ENCODE results near the gene ANO4. TPM values are rescaled to one million over a fixed set of nuclear protein-coding genes. Genes with fewer than 3 reads are reported as not detected.

Gene ANO4
- total and polyA plus RNA-seq, 2 of the 8 experiments (the other 6 are each of a cell fraction or from before 2014, with no cell fraction given), result 1.1 to 3.4 TPM

- TF ChIP-seq POLR2A (IDR thresholded peaks at IDR 0.05; ENCODE audit: control extremely low read depth in 1 of 2, low read depth in 2 of 2, low read length in 2 of 2) (no peak), TCF12 (IDR thresholded peaks at IDR 0.05; ENCODE audit: low read depth, low read length) (no peak), SIN3A (conservative IDR thresholded peaks at IDR 0.05 in 1 of 2, IDR thresholded peaks at IDR 0.05 in 1 of 2; ENCODE audit: low read depth in 1 of 2, low read length in 2 of 2) (no peak), ZNF274 (IDR thresholded peaks at IDR 0.05; ENCODE audit: borderline replicate concordance, extremely low read depth, low read length) (no peak), RXRA (IDR thresholded peaks at IDR 0.05; ENCODE audit: insufficient read depth, low read depth, low read length) (no peak), SP4 (IDR thresholded peaks at IDR 0.05; ENCODE audit: low read length) (no peak), E2F6 (IDR thresholded peaks at IDR 0.05) (no peak), CEBPB (IDR thresholded peaks at IDR 0.05; ENCODE audit: low read depth, low read length) (no peak)
Observed at GRCh38 chr12:100864366-100864765, 69.8 kb downstream of the ANO4 start (continued).
